Activated CD4-positive, alpha-beta T cell treated with anti-CD3 and anti-CD28 coated beads, Interleukin-2, amount 50 U/mL, for 48 hours (primary cell): Measurements from ENCODE around the gene WDR33.
A peak's percentile ranks its signal among the peaks of the same experiment; 100 is the strongest.

Experiments used
- DNase-seq, 2 experiments: peaks; one replicate each; pipeline ENCODE4 v3.0.0-alpha.2; 2020

Gene WDR33

DNA sequence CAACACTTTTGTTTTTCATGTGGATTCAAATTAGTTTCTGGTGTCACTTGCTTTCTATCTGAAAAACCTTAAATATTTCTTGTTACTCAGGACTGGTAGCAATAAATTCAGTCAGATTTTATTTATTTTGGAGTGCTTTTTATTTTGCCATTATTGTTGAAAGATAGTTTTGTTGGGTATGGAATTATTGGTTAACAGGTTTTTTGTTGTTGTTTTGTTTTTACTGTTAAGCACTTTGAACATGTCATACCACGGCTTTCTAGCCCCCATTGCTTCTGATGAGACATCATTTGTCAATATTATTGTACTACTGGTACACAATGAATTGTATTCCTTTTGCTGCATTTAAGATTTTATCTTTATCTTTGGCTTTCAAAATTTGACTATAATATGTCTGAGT lies 122.6 kb downstream of the WDR33 start:
- no peak for DNase-seq

DNA sequence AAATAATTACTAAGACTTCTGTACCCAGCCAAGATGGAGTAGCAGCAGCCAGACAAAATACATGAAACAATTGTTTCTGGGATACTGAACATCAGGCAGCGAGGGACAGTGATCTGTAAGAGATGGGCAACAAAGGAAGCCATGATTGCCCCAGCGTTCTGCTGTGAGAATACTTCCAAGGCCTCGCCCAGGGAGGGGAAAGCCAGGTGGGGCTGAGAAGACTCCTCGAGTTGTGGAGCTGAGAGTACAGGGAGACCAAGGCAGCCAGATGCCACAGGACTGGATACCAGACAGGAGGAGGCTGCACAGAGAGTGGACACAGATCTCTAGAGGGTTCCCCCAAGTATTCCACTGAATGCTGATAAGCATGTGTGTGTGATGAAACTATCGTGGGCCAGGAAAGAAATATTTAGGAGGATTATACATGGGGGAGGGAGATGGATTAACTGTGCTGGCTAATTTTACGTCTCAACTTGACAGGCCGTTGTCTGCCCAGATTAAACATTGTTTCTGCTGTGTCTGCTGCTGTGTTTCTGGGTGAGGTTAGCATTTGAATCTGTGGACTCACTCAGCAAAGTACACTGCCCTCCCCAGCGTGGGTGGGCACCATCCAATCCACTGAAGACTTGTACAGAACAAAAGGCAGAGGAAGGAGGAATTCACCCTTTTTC lies 125.4 kb downstream of the WDR33 start:
- DNase-seq, result no peak

DNA sequence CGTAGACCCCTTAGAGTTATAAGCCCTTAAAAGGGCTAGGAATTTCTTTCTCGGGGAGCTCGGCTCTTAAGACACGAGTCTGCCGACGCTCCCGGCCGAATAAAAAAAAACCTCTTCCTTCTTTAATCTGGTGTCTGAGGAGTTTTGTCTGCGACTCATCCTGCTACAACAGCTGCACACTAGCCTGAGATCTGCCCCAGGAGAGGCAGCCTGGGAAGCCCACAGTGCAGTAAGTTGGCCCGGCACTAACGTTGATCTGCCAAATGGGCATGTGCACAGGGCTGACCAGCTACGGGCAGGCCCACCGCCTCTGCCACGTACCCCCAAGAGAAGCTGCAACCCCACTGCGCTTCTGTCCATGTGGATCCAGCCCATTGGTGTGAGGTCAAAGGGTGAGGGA lies 127.2 kb downstream of the WDR33 start:
- no peak for DNase-seq

DNA sequence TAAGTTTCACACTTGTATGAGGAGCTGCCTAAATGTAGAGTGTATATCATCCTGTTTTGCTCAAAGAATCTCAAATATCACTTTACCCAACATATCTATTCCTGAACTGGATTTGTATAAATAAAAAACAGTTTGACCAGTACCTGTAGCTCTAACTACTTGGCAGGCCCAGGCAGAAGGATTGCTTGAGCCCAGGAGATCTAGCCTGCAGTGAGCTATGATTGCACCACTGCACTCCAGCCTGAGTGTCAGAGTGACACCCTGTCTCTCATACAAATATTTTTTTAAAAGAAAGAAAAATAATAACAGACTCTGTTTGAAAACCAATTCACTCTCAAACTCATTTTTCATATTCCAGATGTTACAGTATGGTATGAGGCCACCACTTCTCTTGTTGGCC lies 127.9 kb downstream of the WDR33 start:
- DNase-seq, result no peak

DNA sequence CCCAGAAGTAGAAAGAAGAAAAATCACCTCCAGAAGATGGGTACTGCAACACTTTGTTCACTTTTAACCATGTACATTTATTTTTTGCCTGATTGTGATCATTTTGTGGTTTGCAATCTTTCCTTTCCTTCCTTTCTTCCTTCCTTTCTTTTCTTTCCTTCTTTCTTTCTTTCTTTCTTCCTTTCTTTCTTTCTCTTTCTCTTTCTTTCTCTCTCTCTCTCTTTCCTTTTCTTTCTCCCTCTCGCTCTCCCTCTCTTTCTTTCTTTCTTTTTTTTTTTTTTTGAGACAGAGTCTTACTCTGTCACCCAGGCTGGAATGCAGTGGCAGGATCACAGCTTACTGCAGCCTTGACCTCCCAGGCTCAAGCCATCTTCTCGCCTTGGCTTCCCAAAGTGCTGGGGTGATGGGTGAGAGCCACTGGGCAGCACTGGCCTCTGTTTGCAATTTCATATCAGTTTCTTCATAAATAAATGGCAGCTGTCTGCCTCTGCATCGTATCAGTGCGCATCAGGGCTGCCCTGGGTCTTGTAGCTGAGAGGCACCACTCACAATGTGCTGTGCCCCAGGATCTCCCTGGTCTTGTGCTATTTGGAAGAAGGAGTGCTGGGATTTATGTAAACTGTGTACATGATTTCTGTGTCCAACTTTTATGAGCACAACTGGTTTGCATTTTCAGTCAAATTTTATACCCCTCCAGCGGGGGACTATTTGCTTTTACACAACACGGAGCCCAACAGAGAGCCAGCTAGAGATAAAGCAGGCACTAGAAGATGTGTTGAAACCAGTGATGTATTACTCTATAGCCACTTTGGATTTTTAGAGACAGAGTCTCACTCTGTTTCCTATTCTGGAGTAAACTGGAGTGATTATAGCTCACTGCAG lies 128.8 kb downstream of the WDR33 start:
- DNase-seq, result no peak

DNA sequence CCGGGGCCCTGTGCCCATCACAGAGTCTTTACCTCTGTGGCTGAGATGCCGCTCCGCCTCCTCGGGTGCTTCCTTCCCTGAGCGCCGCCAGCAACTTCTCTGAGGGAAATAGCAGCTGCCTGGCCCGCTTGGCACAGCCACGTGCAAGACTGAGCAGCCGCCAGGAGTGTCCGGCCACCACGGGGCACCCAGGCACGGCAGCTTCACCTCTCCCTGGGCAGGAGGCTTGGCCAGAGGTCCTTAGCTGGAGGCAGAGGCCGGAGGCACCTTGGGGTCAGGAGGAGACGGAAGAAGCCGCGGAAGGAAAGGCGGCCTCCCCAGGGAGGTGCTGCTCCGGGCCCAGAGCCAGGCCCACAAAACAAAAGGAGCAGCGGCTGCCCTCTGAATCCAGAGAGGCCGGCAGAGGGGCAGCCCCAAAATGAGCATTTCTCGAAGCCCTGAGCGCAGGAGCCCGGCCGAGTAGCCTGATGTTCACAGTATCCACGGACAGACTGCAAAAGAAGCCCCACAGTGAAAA lies 129.6 kb downstream of the WDR33 start:
- DNase-seq, result no peak

DNA sequence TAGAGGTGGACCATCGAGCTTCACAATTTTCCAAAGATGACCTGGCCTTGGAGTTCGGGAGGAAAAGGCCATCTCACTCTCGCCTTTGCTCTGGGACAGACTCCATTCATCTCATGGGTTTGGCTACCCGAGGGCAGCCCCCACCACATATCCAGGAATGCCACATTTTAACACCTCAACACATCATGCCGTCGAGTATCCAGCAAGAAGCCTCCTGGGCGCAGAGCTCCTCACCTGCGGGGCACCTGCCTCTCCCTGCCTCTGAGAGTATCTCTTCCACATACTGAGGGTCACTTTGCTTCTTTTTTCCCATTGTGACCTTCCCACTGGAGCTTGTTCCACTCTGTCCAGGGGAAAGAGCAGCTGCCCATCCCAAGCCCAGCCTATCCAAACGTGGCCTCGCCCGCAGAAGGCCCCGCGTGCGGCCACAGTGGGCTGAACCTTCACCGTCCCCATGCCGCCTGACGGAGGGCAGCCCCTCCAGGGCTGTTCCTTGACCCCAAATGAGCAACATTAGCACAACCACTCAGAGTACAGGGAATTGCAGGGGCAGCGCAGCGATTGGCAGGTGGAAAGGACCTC lies 130.2 kb downstream of the WDR33 start:
- no peak for DNase-seq

DNA sequence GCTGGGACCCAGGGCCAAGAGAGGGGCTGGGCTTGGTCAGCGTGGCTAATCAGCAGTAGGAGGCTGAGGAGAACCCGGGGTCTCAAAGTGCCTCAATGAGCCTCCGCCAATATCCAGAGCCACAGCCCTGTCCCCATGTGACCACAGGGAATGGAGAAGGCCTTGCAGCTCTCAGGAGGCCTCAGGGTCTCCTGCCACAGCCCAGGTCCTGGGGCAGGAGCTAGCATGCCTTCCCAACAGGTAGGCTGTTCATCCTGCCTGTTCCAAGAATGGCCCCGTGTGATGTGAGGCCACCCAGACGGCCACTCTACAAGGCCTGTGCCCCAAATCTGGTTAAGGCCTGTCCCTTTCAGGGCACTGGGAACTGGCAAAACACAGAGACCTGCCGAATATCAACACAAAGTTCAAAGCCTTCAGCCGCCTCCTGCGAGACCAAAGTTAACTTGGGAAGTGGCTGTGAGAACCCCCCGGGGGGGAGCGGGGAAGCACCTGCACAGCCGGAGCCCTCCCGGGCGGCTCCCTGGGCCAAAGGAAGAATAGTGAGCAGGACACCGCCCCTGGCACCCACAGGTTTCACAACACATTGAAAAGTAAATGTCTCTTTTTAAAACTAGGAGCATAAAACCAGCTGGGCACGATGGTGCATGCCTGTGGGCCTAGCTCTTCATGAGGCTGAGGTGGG lies 131.2 kb downstream of the WDR33 start:
- DNase-seq, result no peak

DNA sequence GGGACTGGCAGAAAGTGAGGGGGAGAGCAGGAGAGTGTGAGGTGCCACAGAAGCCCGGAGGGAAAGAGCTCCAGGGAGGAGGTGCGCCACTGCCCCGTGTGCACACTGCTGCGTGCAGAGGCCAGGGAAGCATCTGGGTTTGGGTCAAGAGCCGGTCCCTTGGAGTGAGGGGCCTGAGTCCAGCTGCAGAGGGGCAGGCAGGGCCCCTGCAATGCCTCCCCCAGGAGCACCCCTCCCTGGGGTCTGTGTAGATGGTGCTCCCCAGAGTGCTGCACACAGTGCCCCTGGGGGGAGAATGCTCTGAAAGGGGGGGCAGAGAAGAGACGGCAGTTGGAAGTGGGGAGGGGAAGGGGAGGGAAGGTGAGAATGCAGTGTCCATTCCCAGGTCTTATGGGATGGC lies 132.0 kb downstream of the WDR33 start:
- DNase-seq, result no peak

DNA sequence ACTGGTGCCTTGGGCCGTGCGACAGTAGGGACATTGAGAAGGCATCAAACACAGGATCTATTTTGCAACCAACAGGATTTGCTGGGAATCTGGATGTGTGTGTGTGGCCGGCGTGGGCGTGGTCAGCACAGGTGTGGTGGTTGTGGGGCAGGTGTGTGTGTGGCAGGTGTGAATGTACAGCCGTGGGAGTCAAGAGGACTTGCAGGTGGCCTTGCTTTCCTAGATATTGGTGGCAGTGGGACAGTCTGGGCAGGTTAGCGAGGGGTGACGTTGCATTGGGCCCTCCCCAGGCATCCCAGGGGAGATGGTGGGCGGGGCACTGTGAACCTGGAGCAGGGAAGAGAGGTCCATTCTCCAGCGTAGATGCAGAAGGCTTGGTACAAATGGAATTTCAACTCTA lies 132.4 kb downstream of the WDR33 start:
- no peak for DNase-seq

DNA sequence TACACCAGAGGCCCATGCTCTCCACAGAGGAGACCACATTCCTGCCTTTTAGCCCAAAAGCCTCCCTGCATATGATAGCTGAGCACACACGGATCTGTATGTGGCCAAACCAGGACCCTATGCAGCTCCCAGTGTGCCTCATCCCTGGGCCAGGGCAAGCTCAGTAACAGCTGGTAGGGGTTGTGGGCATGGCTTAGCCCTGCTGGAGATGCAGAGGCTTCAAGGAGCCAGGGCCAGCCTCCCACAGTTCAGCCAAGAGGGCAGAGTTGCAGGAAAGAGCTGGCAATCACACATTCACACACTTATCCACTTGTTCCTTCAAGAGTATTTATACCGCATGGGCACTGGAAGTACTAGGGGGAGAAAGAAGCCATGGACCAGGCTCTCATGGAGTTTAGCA lies 134.1 kb downstream of the WDR33 start:
- DNase-seq, result no peak

DNA sequence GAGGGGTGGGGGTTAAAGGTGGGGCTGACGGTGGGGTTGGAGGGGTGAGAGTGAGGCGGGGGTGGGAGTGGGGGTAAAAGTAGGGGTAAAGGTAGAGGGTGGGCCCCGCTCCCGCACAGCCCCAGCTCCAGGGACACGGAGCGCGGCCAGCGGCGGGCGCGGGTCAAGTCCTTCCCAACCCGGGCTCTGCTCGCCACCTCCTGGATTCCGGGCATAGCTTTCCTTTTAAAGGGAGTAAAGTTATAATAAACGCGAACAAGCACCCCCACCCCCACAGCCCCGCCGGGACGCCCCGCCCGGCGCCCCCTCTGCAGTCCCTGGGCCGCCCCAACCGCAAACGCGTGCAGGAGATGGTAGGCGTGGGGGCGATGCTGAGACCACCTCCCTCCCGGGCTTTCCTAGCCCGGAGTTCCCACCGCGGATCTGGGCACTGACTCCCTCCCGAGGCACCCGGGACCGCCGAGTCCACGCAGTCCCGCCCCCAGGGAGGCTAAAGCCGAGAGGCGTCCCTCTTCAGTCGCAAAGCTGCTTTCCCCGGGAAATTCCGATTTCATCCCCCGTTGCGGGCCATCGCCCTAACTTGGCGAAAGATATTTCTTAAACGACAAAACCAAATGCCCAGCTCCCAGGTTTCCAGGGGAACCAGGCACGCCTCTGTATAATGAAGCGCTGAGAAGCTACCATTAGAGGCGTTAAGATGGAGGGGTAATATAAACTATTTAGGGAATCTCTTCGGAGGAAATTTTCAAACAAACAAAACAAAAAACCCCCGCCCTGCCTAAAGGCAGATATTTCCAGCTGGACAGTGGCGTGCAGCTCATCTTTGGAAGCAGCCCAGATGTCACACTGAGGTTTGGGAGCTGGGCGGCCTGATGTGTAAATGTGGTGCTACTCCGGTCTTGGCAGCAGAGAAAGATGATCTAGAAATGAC lies 135.4 kb downstream of the WDR33 start, which contains the start of gene LIMS2:
Gene LIMS2 (minus strand): TSS at position 200 of the 931 bp plus-strand sequence. CDS start 506 bp downstream, outside the sequence.
- DNase-seq, result no peak

DNA sequence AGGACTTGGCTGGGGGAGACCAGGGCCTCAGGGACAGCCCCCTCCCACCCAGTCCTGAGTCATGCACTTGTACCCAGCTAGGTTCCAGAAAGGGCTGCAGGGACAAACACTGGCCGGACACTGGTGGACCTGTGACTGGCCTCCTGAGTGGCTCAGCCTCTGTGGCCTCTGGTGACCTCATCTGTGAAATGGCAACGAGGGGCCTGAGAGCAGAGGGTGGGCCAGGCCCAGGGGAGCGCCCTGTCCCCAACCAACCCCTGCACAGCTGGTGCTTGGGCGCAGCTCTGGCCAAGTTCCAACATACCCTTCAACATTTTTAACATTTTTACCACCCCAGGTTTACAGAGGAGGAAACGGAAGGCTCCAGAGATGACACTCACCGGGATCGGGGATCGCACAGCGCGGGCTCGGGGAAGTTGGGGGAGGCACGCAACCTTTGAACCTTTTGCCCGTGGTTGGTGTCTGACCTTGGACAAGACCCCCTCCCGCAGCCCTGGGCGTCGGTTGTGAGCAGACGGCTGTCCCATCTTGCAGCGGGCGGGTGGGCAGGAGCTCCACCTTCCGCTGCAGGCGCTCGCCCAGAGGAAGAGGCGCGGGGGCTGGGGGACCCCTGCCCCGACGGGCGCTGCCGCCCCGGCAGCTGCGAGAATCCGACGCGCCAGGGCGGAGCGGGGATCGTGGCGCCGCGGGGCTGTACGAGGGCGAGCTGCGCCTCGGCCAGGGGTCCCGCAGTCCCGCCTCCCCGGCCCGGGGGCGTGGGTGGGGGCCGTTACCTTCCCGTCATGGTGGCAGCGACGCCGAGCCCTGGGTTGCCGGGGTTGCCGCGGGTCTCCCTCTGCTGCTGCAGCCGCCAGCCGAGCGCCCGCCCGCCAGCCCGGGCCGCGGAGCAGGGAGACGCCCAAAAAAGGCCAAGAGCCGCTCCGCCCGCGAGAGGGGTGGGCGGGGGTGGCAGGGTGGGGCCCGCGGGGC lies 136.4 kb downstream of the WDR33 start:
- peak; percentile 18 to 20 for DNase-seq

DNA sequence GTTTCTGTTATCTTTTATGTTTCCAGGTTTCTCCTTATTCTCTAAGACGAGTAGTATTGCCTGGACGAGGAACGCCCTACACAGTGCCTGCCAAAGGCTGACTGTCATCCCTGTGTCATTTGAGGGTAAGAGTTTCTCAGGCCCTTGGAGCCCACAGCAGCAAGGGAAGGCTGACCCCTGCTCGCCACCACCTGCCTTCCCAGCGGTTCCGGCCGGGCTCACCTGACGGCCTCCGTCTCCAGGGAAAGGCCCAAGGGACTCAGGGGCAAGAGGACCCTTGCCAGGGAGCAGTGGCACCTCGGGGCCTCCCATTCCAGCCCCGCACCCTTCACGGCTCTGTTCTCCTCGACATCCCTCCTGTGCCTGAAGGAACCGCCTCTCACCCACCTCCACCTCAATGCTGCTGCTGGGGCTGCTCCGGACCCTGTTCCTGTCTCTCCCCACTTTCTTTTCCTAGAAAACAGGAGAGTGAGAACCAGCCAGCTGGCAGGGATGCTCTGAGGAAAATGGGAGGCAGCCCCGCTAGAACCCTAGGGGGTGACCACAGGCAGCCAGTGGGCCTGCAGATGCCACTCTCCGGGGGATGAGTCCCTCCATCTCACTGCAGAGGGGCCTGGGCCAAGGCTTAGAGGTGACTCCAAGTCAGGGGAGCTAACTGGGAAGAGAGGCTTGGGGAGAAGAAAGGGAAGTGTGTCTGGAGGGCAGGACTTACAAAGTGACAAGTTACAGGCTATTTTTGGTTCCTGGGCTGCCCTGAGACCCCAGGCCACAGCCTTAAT lies 137.5 kb downstream of the WDR33 start:
- no peak for DNase-seq

DNA sequence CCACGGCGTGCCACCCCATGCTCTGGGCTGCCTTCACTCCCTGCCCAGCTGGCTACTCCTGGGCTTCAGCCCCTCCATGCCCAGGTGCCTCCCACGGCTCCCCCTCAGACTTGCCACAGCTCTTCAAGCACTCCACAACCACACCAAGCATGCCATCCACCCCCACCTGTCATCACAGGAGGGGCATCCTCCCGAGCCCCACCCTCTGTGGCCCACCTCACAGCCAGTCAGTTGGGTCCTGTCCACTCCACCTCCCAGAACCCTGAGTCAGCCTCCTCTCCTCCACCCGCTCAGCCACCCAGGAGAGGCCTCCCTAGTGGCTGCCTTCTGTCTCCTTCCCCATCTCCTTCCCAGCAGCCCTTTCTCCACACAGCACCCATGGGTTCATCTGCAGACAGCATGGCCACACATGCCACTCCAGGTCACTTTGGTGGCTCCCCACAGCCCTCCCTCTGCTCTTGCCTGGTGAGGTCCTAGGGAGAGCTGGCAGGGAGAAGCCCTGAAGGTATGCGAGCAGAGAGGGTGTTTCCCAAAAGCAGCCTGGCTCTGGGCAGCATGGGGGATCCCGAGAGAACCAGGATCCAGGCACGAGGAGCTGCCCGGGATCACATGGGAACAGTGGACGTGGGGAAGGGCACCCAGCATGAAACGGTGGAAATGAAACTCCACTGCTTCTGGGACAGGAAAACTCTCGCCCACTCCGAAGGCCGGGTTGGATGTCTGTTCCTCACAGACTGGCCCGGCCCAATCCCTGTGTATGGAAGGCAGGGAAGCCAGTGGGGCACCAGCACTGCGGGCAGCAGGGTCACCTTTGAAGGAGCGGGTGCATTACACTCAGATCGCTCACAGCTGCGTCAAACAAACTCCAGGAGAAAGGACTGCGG lies 138.4 kb downstream of the WDR33 start:
- DNase-seq, result no peak

DNA sequence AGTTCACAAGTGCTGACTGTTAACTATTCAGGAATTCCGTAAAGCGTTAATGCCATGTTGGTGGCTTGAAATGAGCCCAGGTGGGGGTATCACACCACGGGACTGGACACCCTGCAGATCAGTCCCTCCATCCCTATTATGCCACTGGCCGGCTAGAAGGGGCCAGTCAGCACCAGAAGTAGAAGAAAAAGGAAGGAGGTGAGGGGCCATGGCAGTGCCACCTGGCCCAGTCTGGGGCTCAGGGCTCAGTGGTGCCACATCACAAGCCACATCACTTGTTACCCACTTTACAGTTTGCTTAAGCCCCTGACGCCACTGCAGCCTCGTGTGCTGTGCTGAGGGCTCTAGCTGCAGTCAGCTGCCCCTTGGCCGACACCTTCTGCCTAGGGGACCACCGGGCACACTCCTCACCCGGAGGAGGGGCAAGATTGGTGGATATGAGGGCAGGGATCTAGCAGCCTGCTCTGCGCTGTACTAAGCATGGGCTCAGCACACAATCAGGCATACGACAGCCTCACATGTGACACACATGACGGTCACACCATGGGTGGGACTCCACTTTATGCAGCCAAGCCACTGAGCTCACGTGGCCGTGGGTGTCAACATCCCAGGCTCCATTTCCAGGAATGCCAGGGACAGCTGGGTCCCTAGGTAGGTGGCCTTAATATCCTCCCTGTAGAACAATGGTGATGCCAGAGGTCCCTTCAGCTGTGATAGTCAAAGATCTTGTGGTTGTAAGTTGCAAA lies 139.2 kb downstream of the WDR33 start:
- no peak for DNase-seq

DNA sequence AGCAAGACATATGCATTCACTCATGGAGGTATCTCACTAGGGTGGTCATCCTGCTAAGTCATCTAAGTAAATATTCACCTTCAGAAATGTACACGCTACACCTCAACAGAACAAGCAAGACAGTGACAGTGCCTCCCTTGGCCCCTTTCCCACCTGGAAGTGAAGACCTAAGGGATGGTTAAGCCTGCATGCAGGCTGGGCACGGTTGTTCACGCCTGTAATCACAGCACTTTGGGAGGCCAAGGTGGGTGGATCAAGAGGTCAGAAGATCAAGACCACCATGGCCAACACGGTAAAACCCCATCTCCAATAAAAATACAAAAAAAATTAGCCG lies 140.0 kb downstream of the WDR33 start:
- DNase-seq, result no peak
